Fibroblast of lung (primary cell): ENCODE data around the gene KIF25. TPM values are rescaled to one million over a fixed set of nuclear protein-coding genes. Genes with fewer than 3 reads are reported as not detected.

Source experiments
- DNase-seq, 2 donors: peaks; one replicate each; pipeline versions ENCODE4 v3.0.0 to v3.0.0-alpha.2; 2010; ENCODE audit warnings: low read depth in 2 of 2
- H2AFZ ChIP-seq: 2 replicates; pipeline ENCODE4 v1.5.1; 2012; ENCODE audit warnings: low read length, control low read depth, inconsistent platforms
- H3K27ac ChIP-seq: 2 replicates; pipeline ENCODE4 v1.5.1; 2011; ENCODE audit warnings: low read length, control low read depth; ENCODE audit not compliant: insufficient read depth
- H3K27me3 ChIP-seq: 2 replicates; pipeline ENCODE4 v1.5.1; 2011; ENCODE audit warnings: mild to moderate bottlenecking, low read length; ENCODE audit not compliant: control insufficient read depth, insufficient read depth
- H3K36me3 ChIP-seq: 2 replicates; pipeline ENCODE4 v1.5.1; 2011; ENCODE audit warnings: low read length; ENCODE audit not compliant: control insufficient read depth, insufficient read depth
- H3K4me1 ChIP-seq: 2 replicates; pipeline ENCODE4 v1.5.1; 2011; ENCODE audit warnings: low read length; ENCODE audit not compliant: control insufficient read depth, insufficient read depth; ENCODE audit errors: extremely low read depth
- H3K4me2 ChIP-seq: 2 replicates; pipeline ENCODE4 v1.5.1; 2011; ENCODE audit warnings: low read length, control low read depth; ENCODE audit not compliant: insufficient read depth; ENCODE audit errors: extremely low read depth
- H3K4me3 ChIP-seq, 4 experiments: fragments of 200-600 bp in 1 of 4; sonication (generic) in 1 of 4; replicated peaks in 1 of 4; 2 replicates each; pipeline ENCODE4 v1.5.1; 2011 to 2016; ENCODE audit warnings: low read length in 4 of 4, low read depth in 3 of 4, mild to moderate bottlenecking in 3 of 4, control low read depth in 2 of 4, inconsistent platforms in 1 of 4, mixed read lengths in 1 of 4; ENCODE audit not compliant: insufficient read depth in 1 of 4; ENCODE audit errors: control extremely low read depth in 1 of 4
- H3K79me2 ChIP-seq: 2 replicates; pipeline ENCODE4 v1.5.1; 2012; ENCODE audit warnings: mild to moderate bottlenecking, low read length, inconsistent platforms; ENCODE audit not compliant: control insufficient read depth, insufficient read depth
- H3K9ac ChIP-seq: 2 replicates; pipeline ENCODE4 v1.5.1; 2011; ENCODE audit warnings: mild to moderate bottlenecking, low read length, control low read depth; ENCODE audit not compliant: insufficient read depth
- H3K9me3 ChIP-seq: 2 replicates; pipeline ENCODE4 v1.5.1; 2012; ENCODE audit warnings: low read depth, low read length; ENCODE audit not compliant: control insufficient read depth, insufficient read depth
- H4K20me1 ChIP-seq: 2 replicates; pipeline ENCODE4 v1.5.1; 2011; ENCODE audit warnings: low read length; ENCODE audit not compliant: control insufficient read depth, insufficient read depth; ENCODE audit errors: extremely low read depth
- EZH2 ChIP-seq: IDR thresholded peaks from 2 replicates; pipeline ENCODE4 v1.5.1; 2012; ENCODE audit warnings: low read length, control low read depth, mild to moderate bottlenecking; ENCODE audit errors: missing control alignments
- polyA plus RNA-seq, 2 donors: library from polyadenylated mRNA; depleted of rRNA in 1 of 2; stranded (reverse) in 1 of 2; unstranded in 1 of 2; fragments of >200 nt; gene quantifications; 2 replicates each; pipeline ENCODE4 v1.2.1, GENCODE V29; 2011 to 2012; ENCODE audit warnings: missing spikeins in 1 of 2
- total RNA-seq: library from RNA; depleted of rRNA; stranded (reverse); fragments of >200 nt; gene quantifications from 2 replicates; pipeline ENCODE4 v1.2.1, GENCODE V29; 2014
- TF ChIP-seq, protein P1 (sequence below), 2 donors: IDR thresholded peaks in 1 of 2; conservative IDR thresholded peaks in 1 of 2; 1 replicate in 1 of 2; 2 replicates in 1 of 2; pipeline ENCODE4 v1.5.1; 2011 to 2012; ENCODE audit warnings: low read length in 2 of 2, control low read depth in 1 of 2, inconsistent platforms in 1 of 2, low read depth in 1 of 2, mild to moderate bottlenecking in 1 of 2

Gene KIF25
- total and polyA plus RNA-seq, 2 donors (not counting 1 experiment from before 2014, with no cell fraction given) = 0.33 TPM; not detected in 1

DNA sequence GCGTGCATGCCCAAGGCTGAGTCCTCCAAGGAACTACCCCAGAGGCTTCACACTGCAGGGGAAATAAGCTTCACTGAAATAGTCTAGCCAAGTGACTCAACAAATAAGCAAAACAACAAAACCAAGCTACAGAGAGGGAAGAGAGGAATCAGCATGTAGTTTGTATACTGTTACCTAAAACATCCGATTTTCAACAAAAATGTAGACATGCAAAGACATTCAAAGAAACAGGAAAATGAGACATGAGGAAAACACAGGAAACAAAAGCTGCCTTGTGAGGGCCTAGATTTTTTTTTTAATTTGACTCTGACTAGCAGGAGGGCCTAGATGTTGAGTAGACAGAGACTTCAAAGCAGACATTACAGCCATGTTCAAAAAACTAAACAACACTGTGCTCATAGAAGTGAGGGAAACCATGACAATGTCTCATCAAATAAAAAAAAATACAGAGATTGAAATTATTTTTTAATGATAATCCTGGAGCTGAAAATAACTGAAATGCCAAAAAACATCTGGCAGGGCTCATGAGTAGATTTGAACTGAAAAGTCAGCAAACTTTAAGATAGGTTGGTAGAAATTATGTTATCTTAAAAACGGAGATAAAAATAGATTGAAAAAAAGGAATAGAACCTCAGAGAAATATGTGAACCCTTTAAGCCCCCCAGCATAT, 16.4 kb upstream of the KIF25 start:
- Histone ChIP-seq H3K27me3 (no peaks in the 10 kb centered on the region), H3K27ac (no peak overlapping the region), H3K79me2 (no peaks in the 10 kb centered on the region), H2AFZ (no peak overlapping the region), H3K9me3 (no peaks in the 10 kb centered on the region), H3K4me2 (no peak overlapping the region), H3K4me3 (no peak overlapping the region), H3K4me1 (no peaks in the 10 kb centered on the region), H3K36me3 (no peaks in the 10 kb centered on the region), H3K9ac (no peak overlapping the region), H4K20me1 (no peaks in the 10 kb centered on the region)
- no peak for TF ChIP-seq EZH2
- TF ChIP-seq, protein P1, sequence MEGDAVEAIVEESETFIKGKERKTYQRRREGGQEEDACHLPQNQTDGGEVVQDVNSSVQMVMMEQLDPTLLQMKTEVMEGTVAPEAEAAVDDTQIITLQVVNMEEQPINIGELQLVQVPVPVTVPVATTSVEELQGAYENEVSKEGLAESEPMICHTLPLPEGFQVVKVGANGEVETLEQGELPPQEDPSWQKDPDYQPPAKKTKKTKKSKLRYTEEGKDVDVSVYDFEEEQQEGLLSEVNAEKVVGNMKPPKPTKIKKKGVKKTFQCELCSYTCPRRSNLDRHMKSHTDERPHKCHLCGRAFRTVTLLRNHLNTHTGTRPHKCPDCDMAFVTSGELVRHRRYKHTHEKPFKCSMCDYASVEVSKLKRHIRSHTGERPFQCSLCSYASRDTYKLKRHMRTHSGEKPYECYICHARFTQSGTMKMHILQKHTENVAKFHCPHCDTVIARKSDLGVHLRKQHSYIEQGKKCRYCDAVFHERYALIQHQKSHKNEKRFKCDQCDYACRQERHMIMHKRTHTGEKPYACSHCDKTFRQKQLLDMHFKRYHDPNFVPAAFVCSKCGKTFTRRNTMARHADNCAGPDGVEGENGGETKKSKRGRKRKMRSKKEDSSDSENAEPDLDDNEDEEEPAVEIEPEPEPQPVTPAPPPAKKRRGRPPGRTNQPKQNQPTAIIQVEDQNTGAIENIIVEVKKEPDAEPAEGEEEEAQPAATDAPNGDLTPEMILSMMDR (conservative IDR thresholded peaks at IDR 0.05 in 1 of 2, IDR thresholded peaks at IDR 0.05 in 1 of 2; ENCODE audit: low read depth in 1 of 2, low read length in 2 of 2) = no peak
- no peak for DNase-seq

- H3K79me2 ChIP-seq = no peaks in the 10 kb centered on the region
- no peak overlapping the region for H3K9ac ChIP-seq
- DNase-seq = no peak
- no peak overlapping the region for H3K4me2 ChIP-seq
- H2AFZ ChIP-seq = no peak overlapping the region
- no peaks in the 10 kb centered on the region for H3K27me3 ChIP-seq
- H3K4me1 ChIP-seq = no peaks in the 10 kb centered on the region
- no peak overlapping the region for H3K4me3 ChIP-seq
- no peak overlapping the region for H3K27ac ChIP-seq
- no peaks in the 10 kb centered on the region for H4K20me1 ChIP-seq
- no peaks in the 10 kb centered on the region for H3K9me3 ChIP-seq
- no peaks in the 10 kb centered on the region for H3K36me3 ChIP-seq
- TF ChIP-seq EZH2 = no peak
- TF ChIP-seq, protein P1 (conservative IDR thresholded peaks at IDR 0.05 in 1 of 2, IDR thresholded peaks at IDR 0.05 in 1 of 2; ENCODE audit: low read depth in 1 of 2, low read length in 2 of 2) = no peak
Measured at GRCh38 chr6:167981916-167982462, 15.5 kb upstream of the KIF25 start.

- H3K79me2 ChIP-seq = no peaks in the 10 kb centered on the region
- H3K36me3 ChIP-seq = no peaks in the 10 kb centered on the region
- H3K9ac ChIP-seq = no peak overlapping the region
- H3K4me3 ChIP-seq = no peak overlapping the region
- no peak for DNase-seq
- H3K9me3 ChIP-seq = no peaks in the 10 kb centered on the region
- H2AFZ ChIP-seq = no peak overlapping the region
- H3K4me2 ChIP-seq = no peak overlapping the region
- H3K4me1 ChIP-seq = no peaks in the 10 kb centered on the region
- no peaks in the 10 kb centered on the region for H3K27me3 ChIP-seq
- no peak overlapping the region for H3K27ac ChIP-seq
- H4K20me1 ChIP-seq = no peaks in the 10 kb centered on the region
- TF ChIP-seq, protein P1 (conservative IDR thresholded peaks at IDR 0.05 in 1 of 2, IDR thresholded peaks at IDR 0.05 in 1 of 2; ENCODE audit: low read depth in 1 of 2, low read length in 2 of 2) = no peak
- TF ChIP-seq EZH2 = no peak
Measured at GRCh38 chr6:167984144-167984719, 13.2 kb upstream of the KIF25 start.
